ENCODE results near the gene PDZRN3. TPM values are rescaled to one million over a fixed set of nuclear protein-coding genes. Genes with fewer than 3 reads are reported as not detected.

Gene PDZRN3
- total and polyA plus RNA-seq, 4 donors = 33.6 to 86.3 (median 52.6) TPM

GRCh38 chr3:73552700-73553099, 72.0 kb downstream of the PDZRN3 start:
- no peak overlapping the region for H3K4me3 ChIP-seq (ENCODE audit: low read length in 2 of 2)
- H3K27ac ChIP-seq (ENCODE audit: low read depth in 1 of 2, low read length in 2 of 2) = no peak overlapping the region
- DNase-seq = no peak
- ATAC-seq (ENCODE audit: low FRiP score) = no peak
- H3K36me3 ChIP-seq (ENCODE audit: control insufficient read depth in 1 of 2, insufficient read depth in 2 of 2, low read length in 1 of 2) = no peaks in the 10 kb centered on the region
- no peaks in the 10 kb centered on the region for H3K9me3 ChIP-seq (ENCODE audit: control insufficient read depth, low read length)
- 28 to 32% methylated on average over 4 of the region's 4 CpGs for WGBS, 2 donors
- H3K4me1 ChIP-seq (ENCODE audit: control insufficient read depth in 1 of 2, insufficient read depth in 2 of 2, low read length in 2 of 2) = peaks cover 0 to 9% of the 10 kb centered on the region in 2 donors
- intact Hi-C loops (cut with DNase I) = no loop called here
- H3K27me3 ChIP-seq (ENCODE audit: control insufficient read depth in 1 of 2, insufficient read depth in 2 of 2, low read length in 1 of 2) = no peaks in the 10 kb centered on the region

GRCh38 chr3:73550032-73550431, 74.7 kb downstream of the PDZRN3 start:
- H3K9me3 ChIP-seq (ENCODE audit: control insufficient read depth, low read length) = no peaks in the 10 kb centered on the region
- 85 to 89% methylated on average over 7 of the region's 7 CpGs for WGBS, 2 donors
- H3K4me3 ChIP-seq (ENCODE audit: low read length in 2 of 2) = no peak overlapping the region
- H3K36me3 ChIP-seq (ENCODE audit: control insufficient read depth in 1 of 2, insufficient read depth in 2 of 2, low read length in 1 of 2) = no peaks in the 10 kb centered on the region
- intact Hi-C loops (cut with DNase I) = no loop called here
- ATAC-seq (ENCODE audit: low FRiP score) (no peak), DNase-seq (no peak)
- H3K27me3 ChIP-seq (ENCODE audit: control insufficient read depth in 1 of 2, insufficient read depth in 2 of 2, low read length in 1 of 2) = no peaks in the 10 kb centered on the region
- peaks cover 2 to 7% of the 10 kb centered on the region in 2 donors for H3K4me1 ChIP-seq (ENCODE audit: control insufficient read depth in 1 of 2, insufficient read depth in 2 of 2, low read length in 2 of 2)
- no peak overlapping the region for H3K27ac ChIP-seq (ENCODE audit: low read depth in 1 of 2, low read length in 2 of 2)

GRCh38 chr3:73549051-73549600, 75.6 kb downstream of the PDZRN3 start:
- no peak for DNase-seq
- Histone ChIP-seq H3K4me3 (ENCODE audit: low read length in 2 of 2) (no peak overlapping the region), H3K27me3 (ENCODE audit: control insufficient read depth in 1 of 2, insufficient read depth in 2 of 2, low read length in 1 of 2) (no peaks in the 10 kb centered on the region), H3K9me3 (ENCODE audit: control insufficient read depth, low read length) (no peaks in the 10 kb centered on the region), H3K4me1 (ENCODE audit: control insufficient read depth in 1 of 2, insufficient read depth in 2 of 2, low read length in 2 of 2) (peaks cover 2 to 5% of the 10 kb centered on the region in 2 donors), H3K36me3 (ENCODE audit: control insufficient read depth in 1 of 2, insufficient read depth in 2 of 2, low read length in 1 of 2) (no peaks in the 10 kb centered on the region), H3K27ac (ENCODE audit: low read depth in 1 of 2, low read length in 2 of 2) (no peak overlapping the region)
- no peak for ATAC-seq (ENCODE audit: low FRiP score)
- intact Hi-C loops (cut with DNase I) = loop anchor here in 1 of 2 donors (1.0 kb wide), 1 partner anchor 14 kb away; no protein-coding TSS in a partner anchor
- WGBS, 2 donors = 93 to 96% methylated on average over 9 of the region's 9 CpGs

- Histone ChIP-seq H3K9me3 (ENCODE audit: control insufficient read depth, low read length) (no peaks in the 10 kb centered on the region), H3K4me1 (ENCODE audit: control insufficient read depth in 1 of 2, insufficient read depth in 2 of 2, low read length in 2 of 2) (peaks cover 3 to 5% of the 10 kb centered on the region in 2 donors), H3K27me3 (ENCODE audit: control insufficient read depth in 1 of 2, insufficient read depth in 2 of 2, low read length in 1 of 2) (no peaks in the 10 kb centered on the region), H3K4me3 (ENCODE audit: low read length in 2 of 2) (no peak overlapping the region), H3K27ac (ENCODE audit: low read depth in 1 of 2, low read length in 2 of 2) (peak overlapping the region; percentile 2 to 62), H3K36me3 (ENCODE audit: control insufficient read depth in 1 of 2, insufficient read depth in 2 of 2, low read length in 1 of 2) (no peaks in the 10 kb centered on the region)
- WGBS, 2 donors = 88% methylated on average over 3 of the region's 3 CpGs
- ATAC-seq (ENCODE audit: low FRiP score) (no peak), DNase-seq (no peak)
- intact Hi-C loops (cut with DNase I) = no loop called here
Observed at GRCh38 chr3:73548436-73548835, 76.3 kb downstream of the PDZRN3 start.

GRCh38 chr3:73547427-73548248, 77.1 kb downstream of the PDZRN3 start:
- 54 to 63% methylated on average over 11 of the region's 11 CpGs for WGBS, 2 donors
- intact Hi-C loops (cut with DNase I) = no loop called here
- peaks cover 5 to 7% of the 10 kb centered on the region in 2 donors for H3K4me1 ChIP-seq (ENCODE audit: control insufficient read depth in 1 of 2, insufficient read depth in 2 of 2, low read length in 2 of 2)
- no peak overlapping the region for H3K4me3 ChIP-seq (ENCODE audit: low read length in 2 of 2)
- H3K27me3 ChIP-seq (ENCODE audit: control insufficient read depth in 1 of 2, insufficient read depth in 2 of 2, low read length in 1 of 2) = no peaks in the 10 kb centered on the region
- no peak for DNase-seq
- H3K9me3 ChIP-seq (ENCODE audit: control insufficient read depth, low read length) = no peaks in the 10 kb centered on the region
- peak overlapping the region; percentile 2 to 88 for H3K27ac ChIP-seq (ENCODE audit: low read depth in 1 of 2, low read length in 2 of 2)
- peak; percentile 62 for ATAC-seq (ENCODE audit: low FRiP score)
- H3K36me3 ChIP-seq (ENCODE audit: control insufficient read depth in 1 of 2, insufficient read depth in 2 of 2, low read length in 1 of 2) = no peaks in the 10 kb centered on the region

- no peaks in the 10 kb centered on the region for H3K9me3 ChIP-seq (ENCODE audit: control insufficient read depth, low read length)
- H3K4me1 ChIP-seq (ENCODE audit: control insufficient read depth in 1 of 2, insufficient read depth in 2 of 2, low read length in 2 of 2) = peaks cover 5 to 7% of the 10 kb centered on the region in 2 donors
- no peak overlapping the region for H3K4me3 ChIP-seq (ENCODE audit: low read length in 2 of 2)
- intact Hi-C loops (cut with DNase I) = no loop called here
- peak overlapping the region; percentile 2 to 88 for H3K27ac ChIP-seq (ENCODE audit: low read depth in 1 of 2, low read length in 2 of 2)
- DNase-seq (no peak), ATAC-seq (ENCODE audit: low FRiP score) (peak; percentile 42)
- H3K36me3 ChIP-seq (ENCODE audit: control insufficient read depth in 1 of 2, insufficient read depth in 2 of 2, low read length in 1 of 2) = no peaks in the 10 kb centered on the region
- 6% methylated on average over 3 of the region's 3 CpGs for WGBS, 2 donors
- no peaks in the 10 kb centered on the region for H3K27me3 ChIP-seq (ENCODE audit: control insufficient read depth in 1 of 2, insufficient read depth in 2 of 2, low read length in 1 of 2)
Observed at GRCh38 chr3:73546961-73547360, 77.8 kb downstream of the PDZRN3 start.

- no peaks in the 10 kb centered on the region for H3K36me3 ChIP-seq (ENCODE audit: control insufficient read depth in 1 of 2, insufficient read depth in 2 of 2, low read length in 1 of 2)
- no peak overlapping the region for H3K27ac ChIP-seq (ENCODE audit: low read depth in 1 of 2, low read length in 2 of 2)
- H3K4me3 ChIP-seq (ENCODE audit: low read length in 2 of 2) = no peak overlapping the region
- WGBS, 2 donors = 45 to 46% methylated on average over 3 of the region's 3 CpGs
- no peak for ATAC-seq (ENCODE audit: low FRiP score)
- DNase-seq = no peak
- no peaks in the 10 kb centered on the region for H3K9me3 ChIP-seq (ENCODE audit: control insufficient read depth, low read length)
- no peaks in the 10 kb centered on the region for H3K27me3 ChIP-seq (ENCODE audit: control insufficient read depth in 1 of 2, insufficient read depth in 2 of 2, low read length in 1 of 2)
- H3K4me1 ChIP-seq (ENCODE audit: control insufficient read depth in 1 of 2, insufficient read depth in 2 of 2, low read length in 2 of 2) = peaks cover 5 to 7% of the 10 kb centered on the region in 2 donors
- intact Hi-C loops (cut with DNase I) = no loop called here
Observed at GRCh38 chr3:73543412-73543811, 81.3 kb downstream of the PDZRN3 start.

- WGBS, 2 donors = 48 to 51% methylated on average over 3 of the region's 3 CpGs
- Histone ChIP-seq H3K36me3 (ENCODE audit: control insufficient read depth in 1 of 2, insufficient read depth in 2 of 2, low read length in 1 of 2) (no peaks in the 10 kb centered on the region), H3K4me1 (ENCODE audit: control insufficient read depth in 1 of 2, insufficient read depth in 2 of 2, low read length in 2 of 2) (peaks cover 0 to 7% of the 10 kb centered on the region in 2 donors), H3K27me3 (ENCODE audit: control insufficient read depth in 1 of 2, insufficient read depth in 2 of 2, low read length in 1 of 2) (no peaks in the 10 kb centered on the region), H3K9me3 (ENCODE audit: control insufficient read depth, low read length) (no peaks in the 10 kb centered on the region), H3K4me3 (ENCODE audit: low read length in 2 of 2) (no peak overlapping the region), H3K27ac (ENCODE audit: low read depth in 1 of 2, low read length in 2 of 2) (peak overlapping the region in 1 of 2 donors; percentile 36)
- ATAC-seq (ENCODE audit: low FRiP score) (no peak), DNase-seq (no peak)
- intact Hi-C loops (cut with DNase I) = no loop called here
Observed at GRCh38 chr3:73542136-73542535, 82.6 kb downstream of the PDZRN3 start.

All from aorta (tissue), 5 donors.